ENCODE data around the gene EXOC3L2.

The EXOC3L2 gene

DNA sequence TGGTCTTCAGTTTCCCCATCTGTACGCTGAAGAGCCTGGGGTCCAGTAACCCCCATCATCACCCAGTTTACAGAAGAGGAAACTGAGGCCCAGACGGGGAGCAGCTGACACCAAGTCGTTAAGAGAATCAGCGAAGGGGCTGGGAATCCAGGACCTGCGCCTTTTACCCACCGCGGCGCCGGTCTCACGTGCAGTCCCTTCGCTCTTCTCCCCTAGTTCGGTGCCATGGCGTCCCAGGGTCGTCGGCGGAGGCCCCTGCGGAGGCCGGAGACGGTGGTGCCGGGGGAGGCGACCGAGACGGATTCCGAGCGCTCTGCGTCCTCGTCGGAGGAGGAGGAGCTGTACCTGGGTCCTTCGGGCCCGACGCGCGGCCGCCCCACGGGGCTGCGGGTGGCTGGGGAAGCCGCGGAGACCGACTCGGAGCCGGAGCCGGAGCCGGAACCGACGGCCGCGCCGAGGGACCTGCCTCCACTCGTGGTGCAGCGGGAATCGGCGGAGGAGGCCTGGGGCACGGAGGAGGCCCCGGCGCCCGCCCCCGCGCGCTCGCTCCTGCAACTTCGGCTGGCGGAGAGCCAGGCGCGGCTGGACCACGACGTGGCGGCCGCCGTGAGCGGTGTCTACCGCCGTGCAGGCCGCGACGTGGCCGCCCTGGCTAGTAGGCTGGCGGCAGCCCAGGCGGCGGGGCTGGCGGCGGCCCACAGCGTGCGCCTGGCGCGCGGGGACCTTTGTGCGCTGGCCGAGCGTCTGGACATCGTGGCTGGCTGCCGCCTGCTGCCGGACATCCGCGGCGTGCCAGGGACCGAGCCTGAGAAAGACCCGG is 65.9 kb downstream of the EXOC3L2 start:
- DNase-seq (ENCODE audit: low read depth) = no peak

DNA sequence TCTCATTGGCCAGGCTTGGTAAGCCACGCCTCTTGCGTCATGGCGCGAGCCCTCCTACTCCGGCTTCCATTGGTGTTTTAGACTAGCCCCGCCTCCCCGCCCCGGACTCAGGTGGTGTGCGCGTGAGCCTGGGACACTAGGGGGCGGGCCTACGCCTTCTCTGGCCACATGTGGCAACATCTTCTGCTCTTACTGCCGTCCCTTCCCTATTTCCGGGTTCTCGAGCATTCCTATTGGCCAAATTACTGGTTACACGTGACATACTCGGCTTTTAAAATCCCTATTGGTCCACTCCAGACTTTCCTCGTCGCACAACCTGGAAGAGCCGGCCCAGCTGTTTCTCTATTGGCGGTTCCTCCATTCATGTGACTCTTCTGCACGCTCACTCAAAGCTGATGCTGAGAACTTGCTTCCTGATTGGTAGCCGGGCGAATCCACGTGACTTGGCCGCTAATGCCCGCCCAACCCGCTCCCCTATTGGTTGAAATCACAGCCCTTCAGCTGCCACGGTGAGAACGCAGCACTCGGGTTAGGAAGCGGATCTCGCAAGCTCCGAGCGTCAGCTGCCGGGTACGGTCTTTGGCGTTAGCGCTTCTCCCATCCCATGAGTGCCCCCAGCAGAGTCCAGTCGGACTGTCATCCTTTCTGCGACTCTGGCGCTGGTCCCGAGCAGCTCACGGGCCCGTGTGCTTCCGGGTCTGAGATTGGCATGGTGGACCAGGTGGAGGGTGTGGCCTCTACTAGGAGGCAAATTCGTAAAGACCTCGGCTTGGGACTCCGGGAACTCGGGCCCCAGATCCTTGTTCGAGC is 66.7 kb downstream of the EXOC3L2 start, which contains the start of gene BLOC1S3:
Gene BLOC1S3, plus strand, starts transcription at position 523 of the 810 bp plus-strand sequence. CDS start 513 bp downstream, outside the sequence.
- DNase-seq (ENCODE audit: low read depth) = peak; percentile 100

DNA sequence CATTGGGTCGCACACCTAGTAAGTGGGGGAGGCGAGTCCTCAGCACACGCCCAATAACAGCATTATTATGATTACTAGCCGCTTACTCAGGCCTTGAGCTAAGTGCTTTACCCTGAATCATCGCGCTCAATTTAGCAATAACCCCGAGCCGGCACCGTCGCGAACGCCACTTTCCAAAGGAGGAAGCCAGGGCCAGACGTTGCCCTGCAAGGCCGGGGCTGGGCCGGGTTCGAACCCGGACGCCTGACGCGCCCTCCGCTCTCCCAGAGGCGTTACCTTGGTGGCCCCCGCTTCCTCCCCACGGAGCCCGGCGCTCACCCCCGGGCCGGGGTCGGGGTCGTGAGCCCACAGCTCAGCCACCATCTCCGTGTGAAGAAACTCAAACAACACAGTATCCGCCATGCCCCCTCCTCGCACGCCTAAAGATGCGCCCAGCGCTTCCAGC is 67.4 kb downstream of the EXOC3L2 start, which contains the start of gene TRAPPC6A:
Gene TRAPPC6A, minus strand, starts transcription at position 421 of the 445 bp plus-strand sequence. Its CDS starts 19 bp downstream, at position 402.
- DNase-seq (ENCODE audit: low read depth) = no peak

DNA sequence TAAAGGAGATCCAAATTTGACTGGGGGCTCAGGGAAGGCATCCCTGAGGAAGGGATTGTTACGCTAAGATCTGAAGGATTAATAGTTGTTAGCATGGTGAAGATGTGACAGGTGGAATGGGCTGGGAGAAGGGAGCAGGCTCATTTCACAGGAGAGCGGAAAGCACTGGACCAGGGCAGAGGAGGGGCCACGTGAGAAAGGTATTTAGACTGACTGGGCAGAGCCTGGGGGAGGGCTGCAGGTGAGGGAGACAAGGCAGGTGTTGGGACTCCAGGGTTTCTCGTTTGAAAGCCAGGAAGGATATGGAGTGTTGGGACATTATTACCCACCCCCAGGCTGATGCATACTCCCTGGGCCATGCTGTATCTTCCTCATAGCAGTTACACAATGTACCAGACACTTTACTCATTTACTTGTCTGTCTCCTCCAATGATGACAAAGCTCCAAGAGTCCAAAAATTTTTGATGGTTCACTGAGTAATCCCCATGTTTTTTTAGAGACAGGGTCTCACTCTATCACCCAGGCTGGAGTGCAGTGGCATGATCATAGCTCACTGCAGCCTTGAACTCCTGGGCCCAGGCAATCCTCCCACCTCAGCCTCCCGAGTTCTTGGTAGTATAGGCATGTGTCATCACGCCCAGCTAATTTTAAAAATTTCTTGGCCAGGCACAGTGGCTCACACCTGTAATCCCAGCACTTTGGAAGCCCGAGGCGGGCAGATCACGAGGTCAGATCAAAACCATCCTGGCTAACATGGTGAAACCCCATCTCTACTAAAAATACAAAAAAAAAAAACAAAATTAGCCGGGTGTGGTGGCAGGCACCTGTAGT is 69.5 kb downstream of the EXOC3L2 start:
- no peak for DNase-seq (ENCODE audit: low read depth)

DNA sequence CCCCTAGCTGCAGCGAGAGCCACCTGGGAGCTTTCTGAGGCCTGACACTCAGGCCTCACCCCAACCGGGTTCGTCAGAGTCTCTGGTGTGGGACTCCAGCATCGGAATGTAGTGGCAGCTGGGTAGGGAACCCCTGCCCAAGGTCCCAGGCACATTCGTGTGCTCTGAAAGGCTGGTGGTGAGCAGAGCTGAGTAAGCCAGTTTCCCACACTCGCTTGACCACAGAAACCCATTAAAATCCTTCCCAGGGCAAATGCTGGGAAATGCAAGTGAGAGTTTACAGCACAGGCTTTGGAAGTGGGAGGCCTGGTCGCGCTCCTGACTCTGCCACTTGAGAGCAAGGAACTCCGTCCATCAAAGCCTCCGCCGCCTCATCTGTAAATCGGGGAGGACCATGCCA is 71.4 kb downstream of the EXOC3L2 start:
- no peak for DNase-seq (ENCODE audit: low read depth)

DNA sequence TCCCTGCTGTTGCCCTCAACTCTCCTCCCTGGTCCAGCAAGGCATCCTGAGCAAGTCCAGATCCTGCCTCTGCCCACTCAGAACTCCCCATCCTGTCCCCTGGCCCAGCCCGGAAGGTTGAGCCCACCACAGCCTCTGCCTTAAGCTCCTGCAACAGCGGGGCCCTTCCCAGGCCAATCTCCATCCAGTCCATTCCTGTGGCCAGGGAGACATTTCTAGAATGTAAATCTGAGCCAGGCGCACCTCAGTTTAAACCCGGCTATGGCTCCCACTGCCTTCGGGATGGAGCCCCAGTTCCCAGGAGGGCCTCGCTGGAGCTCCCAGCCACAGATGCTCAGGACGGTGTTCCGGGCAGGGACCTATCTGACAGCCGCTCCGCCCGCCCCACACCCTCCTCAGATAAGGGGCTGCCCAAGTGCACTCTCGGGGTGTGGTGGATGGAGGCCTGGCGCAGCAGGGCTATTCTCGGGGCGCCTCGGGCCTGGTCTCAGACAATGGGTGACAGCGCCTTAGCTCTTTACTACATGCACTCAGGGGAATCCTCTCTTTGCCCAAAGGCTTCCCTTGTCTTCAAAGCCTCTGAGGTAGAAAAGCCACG is 72.5 kb downstream of the EXOC3L2 start:
- no peak for DNase-seq (ENCODE audit: low read depth)

DNA sequence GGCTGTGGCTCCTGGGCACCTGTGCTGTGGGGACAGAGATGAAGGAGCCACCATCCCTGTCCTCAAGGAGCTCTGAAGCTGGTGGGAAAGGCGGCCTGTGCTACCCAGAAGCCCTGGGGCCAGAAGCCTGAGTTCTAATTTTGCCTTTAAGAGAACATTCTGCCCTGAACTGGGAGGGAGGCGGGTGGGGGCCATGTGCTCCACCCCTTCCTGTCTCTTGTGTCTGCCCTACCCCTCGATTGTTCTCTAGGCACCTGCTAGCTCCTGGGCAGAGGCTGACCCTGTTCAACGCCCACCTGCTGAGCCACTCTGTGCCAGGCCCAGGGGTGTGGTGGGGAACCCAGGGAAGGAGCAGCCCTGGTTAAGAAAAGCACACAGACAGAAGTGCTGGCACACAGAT is 73.0 kb downstream of the EXOC3L2 start:
- no peak for DNase-seq (ENCODE audit: low read depth)

DNA sequence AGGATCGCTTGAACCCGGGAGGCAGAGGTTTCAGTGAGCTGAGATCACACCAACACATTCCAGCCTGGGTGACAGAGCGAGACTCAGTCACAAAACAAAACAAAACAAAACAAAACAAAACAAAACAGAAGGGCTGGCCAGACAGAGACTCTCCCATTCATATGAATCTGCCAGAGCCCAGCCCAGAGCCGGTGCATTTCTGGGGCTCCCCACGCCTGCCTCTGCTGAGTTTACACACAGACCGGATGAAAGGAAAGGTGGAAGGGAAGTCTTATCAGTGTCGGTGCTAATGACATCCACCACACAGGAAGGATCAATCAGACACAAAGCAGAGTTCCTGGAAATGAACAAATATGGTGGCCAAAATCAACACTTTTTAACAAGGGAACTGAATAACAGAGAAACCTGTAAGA is 74.0 kb downstream of the EXOC3L2 start:
- no peak for DNase-seq (ENCODE audit: low read depth)

DNA sequence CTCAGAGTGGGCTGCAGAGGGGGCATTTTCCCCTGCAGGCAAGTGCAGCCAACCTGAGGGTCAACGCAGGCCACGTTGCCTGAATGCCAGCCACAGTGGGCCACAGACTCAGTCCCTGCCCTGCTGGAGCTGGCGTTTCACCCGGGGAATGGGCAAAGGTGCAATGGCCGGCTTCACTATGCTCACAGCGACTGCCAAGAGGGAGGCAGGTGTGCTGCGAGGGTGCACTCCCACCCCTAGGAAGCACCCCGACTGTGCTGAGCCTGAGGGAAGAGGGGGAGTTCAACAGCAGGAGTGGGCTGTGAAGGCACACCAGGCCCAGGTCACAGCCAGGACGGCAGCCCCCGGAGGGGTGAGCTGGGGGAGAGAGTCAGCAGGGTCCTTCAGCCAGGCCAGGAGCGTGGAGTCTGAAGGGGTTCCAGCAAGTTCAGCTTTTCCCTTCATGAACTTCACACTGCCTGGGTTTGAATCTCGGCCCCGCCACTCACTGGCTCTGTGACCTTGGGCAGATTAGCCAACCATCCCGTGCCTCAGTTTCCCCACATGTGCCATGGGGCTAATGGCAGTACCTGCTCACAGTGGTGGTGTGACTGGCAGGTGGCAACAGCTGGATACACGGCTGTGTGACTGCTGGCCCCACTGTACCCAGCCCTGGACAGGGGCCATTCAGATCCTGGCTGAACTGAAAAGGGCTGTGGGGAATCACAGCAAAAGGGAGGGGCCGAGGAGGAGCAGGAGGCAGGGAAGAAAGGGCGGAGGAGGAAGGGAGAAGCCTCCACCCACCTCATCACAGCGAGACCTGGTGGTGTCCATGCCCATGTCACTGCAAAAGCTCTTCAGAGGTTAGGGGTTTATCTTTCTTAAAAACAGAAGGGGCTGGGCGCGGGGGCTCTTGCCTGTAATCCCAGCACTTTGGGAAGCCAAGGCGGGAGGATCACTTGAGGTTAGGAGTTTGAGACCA is 74.8 kb downstream of the EXOC3L2 start:
- DNase-seq (ENCODE audit: low read depth) = no peak

DNA sequence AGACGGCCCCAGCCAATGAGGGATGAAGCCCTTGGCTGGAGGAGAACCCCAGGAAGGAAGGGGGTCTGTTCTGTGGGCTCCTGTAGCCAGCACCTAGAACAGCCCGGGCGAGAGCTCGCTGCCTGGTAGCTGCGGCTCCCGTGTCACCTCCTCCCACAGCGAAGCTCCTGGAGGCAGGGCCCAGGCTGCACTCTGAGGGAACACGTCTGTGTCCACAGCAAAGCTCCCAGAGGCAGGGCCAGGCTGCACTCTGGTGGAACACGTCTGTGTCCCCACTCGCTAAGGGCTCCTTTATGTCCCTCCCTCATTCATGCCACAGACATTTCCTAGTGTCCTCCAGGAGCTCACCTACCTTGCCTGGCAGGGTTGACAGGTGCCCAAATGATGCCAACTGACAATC is 75.6 kb downstream of the EXOC3L2 start:
- no peak for DNase-seq (ENCODE audit: low read depth)

DNA sequence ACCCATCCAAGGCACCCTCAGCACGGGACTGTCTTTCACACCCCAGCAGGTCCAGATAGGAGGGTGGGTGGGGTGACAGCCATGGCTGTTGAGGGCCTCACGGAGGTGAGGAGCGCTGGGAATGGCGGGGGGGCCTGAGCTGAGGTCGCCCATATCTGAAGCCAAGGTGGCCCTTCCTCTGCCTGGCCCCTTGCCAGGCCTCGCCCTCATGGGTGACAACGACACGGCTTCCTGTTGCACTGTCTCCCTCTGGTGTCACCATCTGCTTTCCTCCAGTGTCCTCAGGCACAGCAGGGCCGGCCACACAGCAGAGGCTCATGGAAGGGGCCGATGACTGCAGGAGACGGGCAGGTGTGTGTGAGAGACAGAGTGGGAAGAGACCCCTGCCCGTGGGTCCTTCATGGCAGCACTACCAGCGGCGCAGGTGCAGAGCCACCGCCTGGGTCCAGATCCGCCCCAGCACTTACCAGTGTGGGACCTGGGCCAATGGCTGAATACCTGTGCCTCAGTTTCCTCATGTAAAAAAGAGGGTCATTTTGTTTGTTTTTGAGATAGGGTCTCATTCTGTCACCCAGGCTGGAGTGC is 76.3 kb downstream of the EXOC3L2 start:
- no peak for DNase-seq (ENCODE audit: low read depth)

DNA sequence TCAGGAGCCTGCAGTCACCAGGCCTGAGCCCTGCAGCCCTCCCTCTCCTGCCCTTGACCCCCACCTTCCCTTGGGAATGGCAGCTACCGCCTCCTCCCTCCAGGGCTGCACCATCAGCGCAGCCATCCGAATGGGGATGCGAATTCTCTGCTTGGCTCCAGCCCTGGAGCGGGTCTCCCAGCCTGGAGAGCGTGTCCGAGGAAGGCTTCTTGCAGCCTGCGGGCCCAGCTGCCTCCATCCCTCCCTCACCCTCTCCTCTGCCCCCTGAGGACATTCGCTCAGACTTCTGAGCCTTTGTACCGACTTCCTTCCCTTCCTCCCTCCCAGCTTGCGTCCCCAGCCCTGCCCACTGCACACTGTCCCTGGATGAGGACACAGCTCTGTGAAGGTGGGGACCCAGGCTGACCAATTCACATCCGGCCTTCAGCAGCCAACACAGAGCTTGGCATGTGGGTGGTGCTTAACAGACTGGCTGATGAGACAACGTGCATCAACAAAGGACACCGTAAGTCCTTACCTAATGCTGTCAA is 78.4 kb downstream of the EXOC3L2 start:
- DNase-seq (ENCODE audit: low read depth) = no peak

DNA sequence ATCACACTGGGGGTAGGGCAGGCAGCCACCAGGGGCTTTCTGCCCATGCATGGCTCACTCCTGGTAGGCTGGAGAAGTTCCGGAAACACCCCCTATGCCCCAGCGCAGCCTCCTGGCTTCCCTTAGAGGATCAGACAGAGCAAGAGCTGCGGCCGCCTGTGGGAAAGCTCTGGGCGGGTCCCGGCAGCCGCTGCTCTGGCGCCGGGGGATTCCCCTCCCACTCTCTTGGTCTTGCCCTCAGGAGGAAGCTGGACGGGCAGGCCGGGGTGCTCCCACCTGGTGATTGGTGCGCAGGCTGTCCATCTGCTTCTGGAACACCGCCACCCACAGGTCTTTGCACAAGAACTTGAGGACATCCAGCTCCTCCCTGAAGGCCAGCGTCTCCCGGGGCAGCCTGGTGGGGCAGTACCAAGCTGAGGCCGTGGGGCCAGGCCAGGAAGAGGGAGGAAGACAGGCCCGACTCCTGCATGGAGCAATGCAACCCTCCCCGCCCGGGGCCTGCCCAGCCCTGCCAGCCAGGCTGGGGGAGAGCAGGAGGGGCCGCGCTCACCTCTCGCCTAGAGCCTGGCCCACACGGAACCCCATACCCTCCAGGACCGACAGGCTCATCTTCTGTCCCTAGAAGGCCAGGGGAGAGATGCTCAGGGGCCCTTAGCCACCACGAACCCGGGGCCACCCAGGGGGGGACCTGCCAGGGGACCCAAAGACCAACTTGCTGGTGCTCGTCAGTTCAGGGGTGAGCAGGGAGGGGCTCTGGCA is 80.5 kb downstream of the EXOC3L2 start:
- DNase-seq (ENCODE audit: low read depth) = no peak

DNA sequence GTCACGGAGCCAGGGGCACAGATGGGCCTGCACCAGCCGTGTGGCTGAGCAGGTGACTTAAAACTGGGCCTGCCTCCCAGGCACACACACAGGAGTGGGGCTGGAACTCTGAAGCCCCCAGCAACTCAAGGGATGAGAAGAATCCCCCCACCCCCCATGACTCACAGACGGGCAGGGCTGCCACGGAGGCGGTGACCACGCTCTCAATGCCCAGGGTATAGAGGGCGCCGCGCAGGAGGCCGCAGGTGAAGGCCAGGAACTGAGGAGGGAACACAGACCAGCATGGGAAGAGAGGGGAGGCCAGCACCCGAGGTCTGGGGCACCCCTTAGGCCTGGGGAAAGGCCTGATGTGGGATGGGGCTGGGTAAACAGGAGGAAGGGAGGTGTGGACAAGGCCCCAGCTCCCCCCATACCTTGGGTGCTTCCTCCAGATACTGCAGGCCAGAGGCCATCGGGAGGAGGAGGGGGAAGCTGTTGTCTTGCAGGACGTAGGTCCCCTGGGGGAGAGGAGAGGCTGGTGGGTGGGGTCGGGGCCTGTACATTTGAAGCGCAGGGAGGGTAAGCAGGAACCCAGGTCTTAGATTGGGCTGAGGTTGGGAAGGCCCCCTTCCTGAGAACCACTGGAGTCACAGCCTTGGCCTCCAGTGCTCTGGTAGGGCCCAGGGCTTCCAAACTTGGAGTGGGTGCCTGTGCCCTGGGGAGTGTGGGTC is 81.3 kb downstream of the EXOC3L2 start:
- no peak for DNase-seq (ENCODE audit: low read depth)

DNA sequence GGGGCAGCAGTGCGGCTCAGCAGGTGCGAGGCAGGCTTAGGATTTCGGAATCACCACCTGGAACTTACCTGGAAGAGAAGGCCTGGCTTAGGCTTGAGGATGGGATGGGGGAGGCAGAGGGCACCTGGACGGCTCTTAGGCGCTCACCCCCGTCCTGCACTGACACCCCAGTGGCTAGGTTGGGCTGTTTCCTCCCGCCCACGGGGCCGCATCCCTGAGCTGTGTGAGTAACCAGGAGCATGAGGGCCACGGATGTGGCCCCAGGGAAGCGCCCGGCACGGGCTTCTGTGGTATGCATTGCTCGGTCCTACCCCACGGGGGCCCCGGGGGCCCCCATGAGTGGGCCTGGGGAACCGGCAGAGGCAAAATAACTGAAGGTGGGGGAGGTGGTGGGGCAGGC is 82.1 kb downstream of the EXOC3L2 start:
- DNase-seq (ENCODE audit: low read depth) = no peak

DNA sequence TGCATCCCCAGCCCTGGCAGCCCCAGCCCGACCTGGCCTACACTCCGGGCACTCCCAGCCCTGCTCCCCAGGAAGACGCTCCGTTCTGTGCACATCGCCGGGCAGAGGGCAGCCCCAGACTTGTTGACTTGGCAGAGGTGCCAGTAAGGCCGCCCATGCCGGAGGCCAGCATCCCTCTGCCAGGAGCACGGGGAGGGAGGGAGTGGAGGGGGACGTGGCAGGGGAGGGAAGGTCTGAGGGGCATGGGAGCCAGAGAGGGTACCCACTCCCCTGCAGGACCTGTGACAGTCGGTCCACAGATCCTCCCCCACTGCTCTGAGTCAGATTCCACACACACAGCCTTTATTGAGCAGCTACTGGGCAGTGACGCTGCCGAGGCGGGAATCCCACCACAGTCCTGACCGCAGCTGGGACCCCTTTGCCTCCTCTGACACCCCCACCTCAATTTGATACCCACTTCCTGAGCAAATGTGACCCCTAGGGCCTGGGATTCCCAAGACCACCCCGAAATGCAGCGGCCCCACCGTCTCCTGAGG is 82.5 kb downstream of the EXOC3L2 start:
- DNase-seq (ENCODE audit: low read depth) = no peak

All from stimulated activated CD4-positive, alpha-beta T cell treated with anti-CD3 and anti-CD28 coated beads, Interleukin-2, amount 100 ng/mL, for 4 hours (primary cell).